Activated CD4-positive, CD25-positive, alpha-beta regulatory T cell treated with anti-CD3 and anti-CD28 coated beads, Interleukin-2, amount 50 U/mL, for 24 hours (primary cell): ENCODE data around the gene ZNF536.
"Not testable (repeated sequence)": the region's sequence is repeated elsewhere in the genome, so short reads cannot be mapped to it uniquely, and the experiment has no call there.

Source experiments
- ATAC-seq, 2 donors: fragments of 150-1000 bp; cut with Tn5 transposase; one replicate each; pipeline ENCODE4 v1.10.0; 2021; ENCODE audit warnings: mild to moderate bottlenecking in 1 of 2, moderate library complexity in 1 of 2

Gene ZNF536

GRCh38 chr19:30390356-30390988, 18.3 kb downstream of the ZNF536 start:
- ATAC-seq = no peak

- no peak for ATAC-seq
Measured at GRCh38 chr19:30391052-30391451, 18.9 kb downstream of the ZNF536 start.

- no peak for ATAC-seq
Measured at GRCh38 chr19:30391554-30392551, 19.7 kb downstream of the ZNF536 start.

- ATAC-seq = no peak
Measured at GRCh38 chr19:30393046-30393445, 20.9 kb downstream of the ZNF536 start.

GRCh38 chr19:30393729-30394480, 21.7 kb downstream of the ZNF536 start:
- ATAC-seq = no peak

- no peak for ATAC-seq
Measured at GRCh38 chr19:30394481-30395151, 22.4 kb downstream of the ZNF536 start.

- no peak for ATAC-seq
Measured at GRCh38 chr19:30395283-30395682, 23.1 kb downstream of the ZNF536 start.

- not testable (repeated sequence) for ATAC-seq
Measured at GRCh38 chr19:30398539-30398938, 26.4 kb downstream of the ZNF536 start.

- ATAC-seq = no peak
Measured at GRCh38 chr19:30401956-30402355, 29.8 kb downstream of the ZNF536 start.

- ATAC-seq = no peak
Measured at GRCh38 chr19:30402436-30403202, 30.4 kb downstream of the ZNF536 start.

GRCh38 chr19:30403203-30403985, 31.2 kb downstream of the ZNF536 start:
- ATAC-seq = no peak

- ATAC-seq = no peak
Measured at GRCh38 chr19:30406220-30407067, 34.3 kb downstream of the ZNF536 start.

- ATAC-seq = no peak
Measured at GRCh38 chr19:30407068-30407709, 35.0 kb downstream of the ZNF536 start.

GRCh38 chr19:30408734-30409301, 36.6 kb downstream of the ZNF536 start:
- ATAC-seq = no peak

- no peak for ATAC-seq
Measured at GRCh38 chr19:30411714-30412113, 39.5 kb downstream of the ZNF536 start.

- no peak for ATAC-seq
Measured at GRCh38 chr19:30416375-30416774, 44.2 kb downstream of the ZNF536 start.

GRCh38 chr19:30417166-30417565, 45.0 kb downstream of the ZNF536 start:
- not testable (repeated sequence) for ATAC-seq

- no peak for ATAC-seq
Measured at GRCh38 chr19:30419568-30420180, 47.5 kb downstream of the ZNF536 start.

- ATAC-seq = no peak
Measured at GRCh38 chr19:30420316-30420715, 48.1 kb downstream of the ZNF536 start.
